SK-N-SH treated with all-trans-retinoic acid at 6 μM for 48 hours (cell line): ENCODE measurements around the gene TBC1D13.

Source experiments
- ATAC-seq: fragments of 200-7000 bp; cut with Tn5 transposase; 3 replicates; pipeline ENCODE4 v1.9.1; 2020; ENCODE audit warnings: mild to moderate bottlenecking, moderate library complexity
- ARNTL ChIP-seq: fragments of 450-650 bp; formaldehyde crosslinking; IDR thresholded peaks from 2 replicates; pipeline ENCODE4 v1.5.0; 2020; ENCODE audit warnings: low read depth, mild to moderate bottlenecking, moderate library complexity, borderline replicate concordance
- BACH2 ChIP-seq: fragments of 250-450 bp; sonication (Bioruptor Pico); IDR thresholded peaks from 2 replicates; pipeline ENCODE4 v1.9.0; 2021; ENCODE audit warnings: mild to moderate bottlenecking, borderline replicate concordance
- CSDC2 ChIP-seq: fragments of 250-450 bp; sonication (Bioruptor Pico); IDR thresholded peaks from 2 replicates; pipeline ENCODE4 v1.5.0; 2020; ENCODE audit warnings: mild to moderate bottlenecking, moderate library complexity
- GLIS3 ChIP-seq: fragments of 250-450 bp; sonication (Bioruptor Pico); IDR thresholded peaks from 2 replicates; pipeline ENCODE4 v1.5.0; 2020; ENCODE audit warnings: mild to moderate bottlenecking, moderate library complexity
- ISL1 ChIP-seq: fragments of 250-450 bp; sonication (Bioruptor Pico); IDR thresholded peaks from 2 replicates; pipeline ENCODE4 v2.1.2; 2022; ENCODE audit warnings: mild to moderate bottlenecking, moderate library complexity
- OSR1 ChIP-seq: fragments of 250-450 bp; sonication (Bioruptor Pico); IDR thresholded peaks from 2 replicates; pipeline ENCODE4 v1.8.0; 2022; ENCODE audit warnings: moderate library complexity, mild to moderate bottlenecking, inconsistent platforms
- RARB ChIP-seq: fragments of 250-450 bp; sonication (Bioruptor Pico); IDR thresholded peaks from 2 replicates; pipeline ENCODE4 v1.8.0; 2021; ENCODE audit warnings: mild to moderate bottlenecking, moderate library complexity
- SNAI2 ChIP-seq: fragments of 250-450 bp; sonication (Bioruptor Pico); IDR thresholded peaks from 2 replicates; pipeline ENCODE4 v1.5.0; 2020; ENCODE audit warnings: mild to moderate bottlenecking, moderate library complexity
- TCF4 ChIP-seq: fragments of 250-450 bp; sonication (Bioruptor Pico); IDR thresholded peaks from 2 replicates; pipeline ENCODE4 v1.8.0; 2021; ENCODE audit warnings: mild to moderate bottlenecking, moderate library complexity, borderline replicate concordance
- TOX ChIP-seq: fragments of 250-450 bp; sonication (Bioruptor Pico); IDR thresholded peaks from 2 replicates; pipeline ENCODE4 v1.8.0; 2021; ENCODE audit warnings: mild to moderate bottlenecking, moderate library complexity, borderline replicate concordance
- ZFP3 ChIP-seq: fragments of 250-450 bp; sonication (Bioruptor Pico); IDR thresholded peaks from 2 replicates; pipeline ENCODE4 v1.5.0; 2020; ENCODE audit warnings: mild to moderate bottlenecking, moderate library complexity
- ZNF565 ChIP-seq: fragments of 450-650 bp; formaldehyde crosslinking; conservative IDR thresholded peaks from 2 replicates; pipeline ENCODE4 v1.5.0; 2020; ENCODE audit warnings: low read depth, mild to moderate bottlenecking, moderate library complexity
- ZNF70 ChIP-seq: fragments of 450-650 bp; formaldehyde crosslinking; IDR thresholded peaks from 2 replicates; pipeline ENCODE4 v1.5.0; 2020; ENCODE audit warnings: mild to moderate bottlenecking, moderate library complexity
- ZNF8 ChIP-seq: fragments of 450-650 bp; formaldehyde crosslinking; IDR thresholded peaks from 2 replicates; pipeline ENCODE4 v1.5.0; 2020; ENCODE audit warnings: mild to moderate bottlenecking, moderate library complexity
- TF ChIP-seq, protein P1 (sequence below): fragments of 250-450 bp; sonication (Bioruptor Pico); IDR thresholded peaks from 2 replicates; pipeline ENCODE4 v1.5.0; 2020; ENCODE audit warnings: mild to moderate bottlenecking, moderate library complexity
- TF ChIP-seq, protein P2 (sequence below): fragments of 250-450 bp; sonication (Bioruptor Pico); IDR thresholded peaks from 2 replicates; pipeline ENCODE4 v1.5.1; 2021; ENCODE audit warnings: mild to moderate bottlenecking, moderate library complexity
- TF ChIP-seq, protein P3 (sequence below): fragments of 250-450 bp; sonication (Bioruptor Pico); IDR thresholded peaks from 2 replicates; pipeline ENCODE4 v1.8.0; 2021; ENCODE audit warnings: low read depth, mild to moderate bottlenecking, moderate library complexity, borderline replicate concordance
- TF ChIP-seq, protein P4 (sequence below): fragments of 250-450 bp; sonication (Bioruptor Pico); IDR thresholded peaks from 2 replicates; pipeline ENCODE4 v1.8.0; 2020; ENCODE audit warnings: mild to moderate bottlenecking, moderate library complexity, borderline replicate concordance
- TF ChIP-seq, protein P5 (sequence below): fragments of 250-450 bp; sonication (Bioruptor Pico); IDR thresholded peaks from 2 replicates; pipeline ENCODE4 v1.5.1; 2020; ENCODE audit warnings: low read depth, mild to moderate bottlenecking, moderate library complexity

The TBC1D13 gene

DNA sequence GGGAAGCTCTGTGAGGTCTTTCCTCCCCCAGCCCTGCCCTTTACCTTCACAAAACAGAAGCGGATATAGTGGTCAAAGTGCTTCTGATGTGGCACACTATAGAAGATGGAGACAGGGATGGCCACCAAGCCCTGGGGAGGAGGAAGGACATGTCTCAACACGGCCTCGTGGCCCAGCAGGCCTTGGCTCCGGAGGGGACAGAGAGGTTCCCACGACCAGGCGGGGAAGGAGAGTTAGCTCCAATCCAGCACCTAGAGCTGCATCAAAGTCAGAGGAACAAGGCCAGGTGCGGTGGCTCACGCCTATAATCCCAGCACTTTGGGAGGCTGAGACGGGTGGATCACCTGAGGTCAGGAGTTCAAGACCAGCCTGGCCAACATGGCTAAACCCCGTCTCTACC lies 46.6 kb downstream of the TBC1D13 start:
- no peak for ATAC-seq
- TF ChIP-seq ZNF8 (CRISPR knock-in tag) (no peak), ZNF565 (CRISPR knock-in tag) (no peak), TOX (CRISPR knock-in tag) (no peak), ZNF70 (CRISPR knock-in tag) (no peak), BACH2 (CRISPR knock-in tag) (no peak), ZFP3 (CRISPR knock-in tag) (no peak), RARB (no peak), ISL1 (CRISPR knock-in tag) (no peak), CSDC2 (CRISPR knock-in tag) (no peak), SNAI2 (CRISPR knock-in tag) (no peak), TCF4 (no peak)
- TF ChIP-seq, protein P1, sequence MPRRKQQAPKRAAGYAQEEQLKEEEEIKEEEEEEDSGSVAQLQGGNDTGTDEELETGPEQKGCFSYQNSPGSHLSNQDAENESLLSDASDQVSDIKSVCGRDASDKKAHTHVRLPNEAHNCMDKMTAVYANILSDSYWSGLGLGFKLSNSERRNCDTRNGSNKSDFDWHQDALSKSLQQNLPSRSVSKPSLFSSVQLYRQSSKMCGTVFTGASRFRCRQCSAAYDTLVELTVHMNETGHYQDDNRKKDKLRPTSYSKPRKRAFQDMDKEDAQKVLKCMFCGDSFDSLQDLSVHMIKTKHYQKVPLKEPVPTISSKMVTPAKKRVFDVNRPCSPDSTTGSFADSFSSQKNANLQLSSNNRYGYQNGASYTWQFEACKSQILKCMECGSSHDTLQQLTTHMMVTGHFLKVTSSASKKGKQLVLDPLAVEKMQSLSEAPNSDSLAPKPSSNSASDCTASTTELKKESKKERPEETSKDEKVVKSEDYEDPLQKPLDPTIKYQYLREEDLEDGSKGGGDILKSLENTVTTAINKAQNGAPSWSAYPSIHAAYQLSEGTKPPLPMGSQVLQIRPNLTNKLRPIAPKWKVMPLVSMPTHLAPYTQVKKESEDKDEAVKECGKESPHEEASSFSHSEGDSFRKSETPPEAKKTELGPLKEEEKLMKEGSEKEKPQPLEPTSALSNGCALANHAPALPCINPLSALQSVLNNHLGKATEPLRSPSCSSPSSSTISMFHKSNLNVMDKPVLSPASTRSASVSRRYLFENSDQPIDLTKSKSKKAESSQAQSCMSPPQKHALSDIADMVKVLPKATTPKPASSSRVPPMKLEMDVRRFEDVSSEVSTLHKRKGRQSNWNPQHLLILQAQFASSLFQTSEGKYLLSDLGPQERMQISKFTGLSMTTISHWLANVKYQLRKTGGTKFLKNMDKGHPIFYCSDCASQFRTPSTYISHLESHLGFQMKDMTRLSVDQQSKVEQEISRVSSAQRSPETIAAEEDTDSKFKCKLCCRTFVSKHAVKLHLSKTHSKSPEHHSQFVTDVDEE, result no peak
- TF ChIP-seq, protein P2, sequence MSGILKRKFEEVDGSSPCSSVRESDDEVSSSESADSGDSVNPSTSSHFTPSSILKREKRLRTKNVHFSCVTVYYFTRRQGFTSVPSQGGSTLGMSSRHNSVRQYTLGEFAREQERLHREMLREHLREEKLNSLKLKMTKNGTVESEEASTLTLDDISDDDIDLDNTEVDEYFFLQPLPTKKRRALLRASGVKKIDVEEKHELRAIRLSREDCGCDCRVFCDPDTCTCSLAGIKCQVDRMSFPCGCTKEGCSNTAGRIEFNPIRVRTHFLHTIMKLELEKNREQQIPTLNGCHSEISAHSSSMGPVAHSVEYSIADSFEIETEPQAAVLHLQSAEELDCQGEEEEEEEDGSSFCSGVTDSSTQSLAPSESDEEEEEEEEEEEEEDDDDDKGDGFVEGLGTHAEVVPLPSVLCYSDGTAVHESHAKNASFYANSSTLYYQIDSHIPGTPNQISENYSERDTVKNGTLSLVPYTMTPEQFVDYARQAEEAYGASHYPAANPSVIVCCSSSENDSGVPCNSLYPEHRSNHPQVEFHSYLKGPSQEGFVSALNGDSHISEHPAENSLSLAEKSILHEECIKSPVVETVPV (CRISPR knock-in tag), result no peak

DNA sequence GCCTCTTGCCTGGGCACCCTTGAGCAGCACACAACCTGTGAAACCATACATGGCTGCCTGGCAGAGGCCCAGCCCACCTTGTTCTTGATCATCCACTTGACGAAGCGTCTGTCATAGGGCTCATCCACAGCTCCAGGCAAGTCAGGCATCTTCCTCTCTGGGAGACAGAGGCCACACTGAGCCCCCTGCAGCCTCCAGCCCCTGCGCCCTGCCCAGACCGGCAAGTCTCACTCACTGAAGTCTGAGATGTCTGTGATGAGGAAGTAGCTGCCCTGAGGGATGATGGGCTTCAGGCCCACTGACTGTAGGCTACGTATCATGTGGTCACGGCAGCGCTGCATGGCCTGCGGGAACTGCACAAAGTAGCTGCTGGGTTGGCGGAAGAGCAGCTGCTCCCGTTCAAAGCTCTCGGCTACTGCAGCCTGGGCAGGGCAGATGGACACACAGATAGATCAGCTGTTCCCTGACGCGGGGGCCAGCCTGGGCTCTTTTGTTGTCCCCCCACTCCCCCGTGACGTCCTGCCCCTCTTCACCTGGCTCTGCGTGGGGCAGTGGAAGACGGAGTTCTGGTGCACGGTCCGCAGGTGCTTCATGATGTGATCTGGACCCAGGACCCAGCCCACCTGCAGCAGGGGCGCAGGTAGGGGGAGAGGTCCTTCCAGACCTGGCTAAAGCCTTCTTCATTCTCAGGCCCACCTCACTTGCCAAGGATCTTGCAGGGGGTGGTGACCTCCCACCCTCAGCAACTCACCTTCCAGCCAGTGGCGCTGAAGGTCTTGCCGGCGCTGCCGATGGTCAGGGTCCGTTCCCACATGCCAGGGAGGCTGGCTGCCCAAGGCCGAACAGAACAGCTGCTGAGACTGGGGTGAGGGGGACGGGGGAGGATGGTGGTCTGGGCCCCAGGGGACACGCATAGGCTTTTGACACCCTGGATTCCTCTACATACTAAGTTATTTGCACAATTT lies 48.5 kb downstream of the TBC1D13 start:
- no peak for TF ChIP-seq ZFP3 (CRISPR knock-in tag)
- TF ChIP-seq, protein P3, sequence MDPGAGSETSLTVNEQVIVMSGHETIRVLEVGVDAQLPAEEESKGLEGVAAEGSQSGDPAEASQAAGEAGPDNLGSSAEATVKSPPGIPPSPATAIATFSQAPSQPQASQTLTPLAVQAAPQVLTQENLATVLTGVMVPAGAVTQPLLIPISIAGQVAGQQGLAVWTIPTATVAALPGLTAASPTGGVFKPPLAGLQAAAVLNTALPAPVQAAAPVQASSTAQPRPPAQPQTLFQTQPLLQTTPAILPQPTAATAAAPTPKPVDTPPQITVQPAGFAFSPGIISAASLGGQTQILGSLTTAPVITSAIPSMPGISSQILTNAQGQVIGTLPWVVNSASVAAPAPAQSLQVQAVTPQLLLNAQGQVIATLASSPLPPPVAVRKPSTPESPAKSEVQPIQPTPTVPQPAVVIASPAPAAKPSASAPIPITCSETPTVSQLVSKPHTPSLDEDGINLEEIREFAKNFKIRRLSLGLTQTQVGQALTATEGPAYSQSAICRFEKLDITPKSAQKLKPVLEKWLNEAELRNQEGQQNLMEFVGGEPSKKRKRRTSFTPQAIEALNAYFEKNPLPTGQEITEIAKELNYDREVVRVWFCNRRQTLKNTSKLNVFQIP (CRISPR knock-in tag), result no peak
- no peak for TF ChIP-seq BACH2 (CRISPR knock-in tag)
- TF ChIP-seq, protein P4, sequence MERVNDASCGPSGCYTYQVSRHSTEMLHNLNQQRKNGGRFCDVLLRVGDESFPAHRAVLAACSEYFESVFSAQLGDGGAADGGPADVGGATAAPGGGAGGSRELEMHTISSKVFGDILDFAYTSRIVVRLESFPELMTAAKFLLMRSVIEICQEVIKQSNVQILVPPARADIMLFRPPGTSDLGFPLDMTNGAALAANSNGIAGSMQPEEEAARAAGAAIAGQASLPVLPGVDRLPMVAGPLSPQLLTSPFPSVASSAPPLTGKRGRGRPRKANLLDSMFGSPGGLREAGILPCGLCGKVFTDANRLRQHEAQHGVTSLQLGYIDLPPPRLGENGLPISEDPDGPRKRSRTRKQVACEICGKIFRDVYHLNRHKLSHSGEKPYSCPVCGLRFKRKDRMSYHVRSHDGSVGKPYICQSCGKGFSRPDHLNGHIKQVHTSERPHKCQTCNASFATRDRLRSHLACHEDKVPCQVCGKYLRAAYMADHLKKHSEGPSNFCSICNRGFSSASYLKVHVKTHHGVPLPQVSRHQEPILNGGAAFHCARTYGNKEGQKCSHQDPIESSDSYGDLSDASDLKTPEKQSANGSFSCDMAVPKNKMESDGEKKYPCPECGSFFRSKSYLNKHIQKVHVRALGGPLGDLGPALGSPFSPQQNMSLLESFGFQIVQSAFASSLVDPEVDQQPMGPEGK (CRISPR knock-in tag), result no peak
- TF ChIP-seq RARB, result no peak
- no peak for TF ChIP-seq CSDC2 (CRISPR knock-in tag)
- TF ChIP-seq TCF4, result no peak
- TF ChIP-seq TOX (CRISPR knock-in tag), result no peak
- TF ChIP-seq, protein P5, sequence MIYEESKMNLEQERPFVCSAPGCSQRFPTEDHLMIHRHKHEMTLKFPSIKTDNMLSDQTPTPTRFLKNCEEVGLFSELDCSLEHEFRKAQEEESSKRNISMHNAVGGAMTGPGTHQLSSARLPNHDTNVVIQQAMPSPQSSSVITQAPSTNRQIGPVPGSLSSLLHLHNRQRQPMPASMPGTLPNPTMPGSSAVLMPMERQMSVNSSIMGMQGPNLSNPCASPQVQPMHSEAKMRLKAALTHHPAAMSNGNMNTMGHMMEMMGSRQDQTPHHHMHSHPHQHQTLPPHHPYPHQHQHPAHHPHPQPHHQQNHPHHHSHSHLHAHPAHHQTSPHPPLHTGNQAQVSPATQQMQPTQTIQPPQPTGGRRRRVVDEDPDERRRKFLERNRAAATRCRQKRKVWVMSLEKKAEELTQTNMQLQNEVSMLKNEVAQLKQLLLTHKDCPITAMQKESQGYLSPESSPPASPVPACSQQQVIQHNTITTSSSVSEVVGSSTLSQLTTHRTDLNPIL (CRISPR knock-in tag), result no peak
- no peak for TF ChIP-seq OSR1 (CRISPR knock-in tag)
- TF ChIP-seq ZNF565 (CRISPR knock-in tag), result no peak
- no peak for TF ChIP-seq ZNF70 (CRISPR knock-in tag)
- TF ChIP-seq, protein P2 (CRISPR knock-in tag), result no peak
- no peak for TF ChIP-seq GLIS3 (CRISPR knock-in tag)
- TF ChIP-seq, protein P1, result no peak
- no peak for TF ChIP-seq ZNF8 (CRISPR knock-in tag)
- no peak for TF ChIP-seq SNAI2 (CRISPR knock-in tag)
- no peak for TF ChIP-seq ARNTL (CRISPR knock-in tag)
- no peak for TF ChIP-seq ISL1 (CRISPR knock-in tag)
- ATAC-seq, result no peak
